Stimulated activated CD8-positive, alpha-beta memory T cell treated with anti-CD3 and anti-CD28 coated beads, Interleukin-15, amount 100 ng/mL, for 4 hours (primary cell): ENCODE data around the gene HOXC13.

Experiments
- DNase-seq, 2 donors: peaks; one replicate each; pipeline ENCODE4 v3.0.0-alpha.2; 2020; ENCODE audit warnings: low read depth in 2 of 2

The HOXC13 gene

GRCh38 chr12:53955036-53955775 is 16.6 kb downstream of the HOXC13 start:
- no peak for DNase-seq

- no peak for DNase-seq
Observed at GRCh38 chr12:53955776-53956250, 17.2 kb downstream of the HOXC13 start.

- DNase-seq, result no peak
Observed at GRCh38 chr12:53956251-53956887, 17.7 kb downstream of the HOXC13 start.

- no peak for DNase-seq
Observed at GRCh38 chr12:53956914-53957536, 18.4 kb downstream of the HOXC13 start.

GRCh38 chr12:53958128-53958527 is 19.5 kb downstream of the HOXC13 start:
- no peak for DNase-seq

GRCh38 chr12:53959314-53959713 is 20.7 kb downstream of the HOXC13 start:
- DNase-seq, result no peak

GRCh38 chr12:53960187-53961024 is 21.8 kb downstream of the HOXC13 start:
- no peak for DNase-seq

- DNase-seq, result no peak
Observed at GRCh38 chr12:53961025-53961761, 22.6 kb downstream of the HOXC13 start.

GRCh38 chr12:53963005-53963404 is 24.4 kb downstream of the HOXC13 start:
- DNase-seq, result no peak

GRCh38 chr12:53963434-53964314 is 25.0 kb downstream of the HOXC13 start:
- DNase-seq, result no peak

- no peak for DNase-seq
Observed at GRCh38 chr12:53964315-53964713, 25.7 kb downstream of the HOXC13 start.

- no peak for DNase-seq
Observed at GRCh38 chr12:53965281-53966084, 26.9 kb downstream of the HOXC13 start.

- DNase-seq, result no peak
Observed at GRCh38 chr12:53966085-53966384, 27.4 kb downstream of the HOXC13 start.

GRCh38 chr12:53966385-53967133 is 27.9 kb downstream of the HOXC13 start:
- no peak for DNase-seq

GRCh38 chr12:53967421-53967925 is 28.8 kb downstream of the HOXC13 start:
- DNase-seq, result no peak

- DNase-seq, result no peak
Observed at GRCh38 chr12:53968214-53969127, 29.8 kb downstream of the HOXC13 start.

GRCh38 chr12:53969588-53970259 is 31.1 kb downstream of the HOXC13 start:
- no peak for DNase-seq
